ENCODE results near the gene DIP2A. TPM values are rescaled to one million over a fixed set of nuclear protein-coding genes. Genes with fewer than 3 reads are reported as not detected.

DIP2A gene
- total RNA-seq, 1 experiment from 2014 or later, result 7.8 TPM

Other genes with a start within 250 kb of the DIP2A start
- 27.1 and 46.4 TPM in 2 replicates for gene LSS, start 230.1 kb upstream of the DIP2A start, total RNA-seq (2014; rRNA removed; shearing (Covaris generic))
- 41.7 and 48.9 TPM in 2 replicates for gene MCM3AP, start 173.3 kb upstream of the DIP2A start, total RNA-seq (2014; rRNA removed; shearing (Covaris generic))
- gene YBEY, start 172.5 kb upstream of the DIP2A start, total RNA-seq (2014; rRNA removed; shearing (Covaris generic)), result 38.2 and 42.9 TPM in 2 replicates
- 7.7 and 11.9 TPM in 2 replicates for gene C21orf58, start 135.0 kb upstream of the DIP2A start, total RNA-seq (2014; rRNA removed; shearing (Covaris generic))
- 5.2 and 8.1 TPM in 2 replicates for gene PCNT, start 134.7 kb upstream of the DIP2A start, total RNA-seq (2014; rRNA removed; shearing (Covaris generic))
- gene S100B, start 146.2 kb downstream of the DIP2A start, total RNA-seq (2014; rRNA removed; shearing (Covaris generic)), result not detected in 2 replicates
- gene PRMT2, start 176.8 kb downstream of the DIP2A start, total RNA-seq (2014; rRNA removed; shearing (Covaris generic)), result 95.1 and 121 TPM in 2 replicates